Endothelial cell (in vitro differentiated cells): ENCODE data around the gene ADGRB2. TPM values are rescaled to one million over a fixed set of nuclear protein-coding genes. Genes with fewer than 3 reads are reported as not detected.

Experiments used
- DNase-seq: peaks from one replicate; pipeline ENCODE4 v3.0.0; 2021; ENCODE audit warnings: low spot score
- H3K27ac Mint-ChIP-seq: one replicate; pipeline ENCODE4 v1.8.0; 2021; ENCODE audit warnings: mixed read lengths, inconsistent platforms; ENCODE audit not compliant: unreplicated experiment
- H3K27me3 Mint-ChIP-seq: one replicate; pipeline ENCODE4 v1.8.0; 2021; ENCODE audit warnings: mild to moderate bottlenecking, moderate library complexity, mixed read lengths, inconsistent platforms; ENCODE audit not compliant: unreplicated experiment
- H3K36me3 Mint-ChIP-seq: one replicate; pipeline ENCODE4 v1.8.0; 2021; ENCODE audit warnings: mild to moderate bottlenecking, low read depth, mixed read lengths, inconsistent platforms; ENCODE audit not compliant: unreplicated experiment
- H3K4me1 Mint-ChIP-seq: one replicate; pipeline ENCODE4 v1.8.0; 2021; ENCODE audit warnings: mild to moderate bottlenecking, mixed read lengths, inconsistent platforms; ENCODE audit not compliant: unreplicated experiment
- H3K4me3 Mint-ChIP-seq: one replicate; pipeline ENCODE4 v1.8.0; 2021; ENCODE audit warnings: mild to moderate bottlenecking, mixed read lengths, inconsistent platforms; ENCODE audit not compliant: unreplicated experiment
- H3K9me3 Mint-ChIP-seq: one replicate; pipeline ENCODE4 v1.8.0; 2021; ENCODE audit warnings: mixed read lengths, inconsistent platforms; ENCODE audit not compliant: unreplicated experiment
- CTCF ChIP-seq: fragments of 200-600 bp; sonication (generic); IDR thresholded peaks from one replicate; pipeline ENCODE4 v1.5.0; 2021; ENCODE audit warnings: antibody characterized with exemption; ENCODE audit not compliant: unreplicated experiment
- total RNA-seq: library from RNA; stranded (reverse); fragmentation: NEBNext Ultra II Directional; extraction: Animal tissue kit (Norgen Biotek cat#: 25700); gene quantifications from one replicate; pipeline ENCODE4 v1.2.1, GENCODE V29; 2021; ENCODE audit not compliant: unreplicated experiment

The ADGRB2 gene
- total RNA-seq, 1 donor from 2014 or later: 0.44 TPM

- Mint-ChIP-seq H3K4me1 (no peaks in the 10 kb centered on the region), H3K9me3 (no peaks in the 10 kb centered on the region), H3K36me3 (no peaks in the 10 kb centered on the region), H3K4me3 (no peak overlapping the region), H3K27me3 (peaks cover 13% of the 10 kb centered on the region), H3K27ac (no peak overlapping the region)
- no peak for DNase-seq
- TF ChIP-seq CTCF: no peak
Measured at GRCh38 chr1:31690921-31691320, 73.2 kb downstream of the ADGRB2 start.

DNA sequence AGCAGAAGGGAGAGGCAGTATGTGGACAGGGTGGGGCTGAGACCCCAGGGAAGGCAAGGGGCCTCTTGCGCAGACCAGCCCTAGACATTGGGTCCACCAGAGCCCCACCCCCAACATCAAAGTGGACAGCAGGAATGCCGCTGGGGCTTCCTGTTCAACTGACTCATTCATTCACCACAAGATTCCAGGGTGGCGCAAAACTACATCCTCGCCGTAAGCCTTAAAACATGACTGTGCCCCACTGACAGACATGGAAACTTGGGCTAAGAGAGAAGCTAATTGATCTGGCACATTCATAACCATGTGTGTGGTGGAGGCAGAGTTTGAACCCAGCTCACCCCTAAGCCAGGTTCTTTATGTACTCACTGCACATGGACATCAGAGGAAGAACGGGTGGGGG lies 74.3 kb downstream of the ADGRB2 start:
- no peaks in the 10 kb centered on the region for H3K4me1 Mint-ChIP-seq

GRCh38 chr1:31689379-31689778 lies 74.8 kb downstream of the ADGRB2 start:
- no peak overlapping the region for H3K4me3 Mint-ChIP-seq
- no peaks in the 10 kb centered on the region for H3K36me3 Mint-ChIP-seq
- no peak for DNase-seq
- no peak for TF ChIP-seq CTCF
- H3K27me3 Mint-ChIP-seq: peaks cover 14% of the 10 kb centered on the region
- H3K27ac Mint-ChIP-seq: no peak overlapping the region
- H3K9me3 Mint-ChIP-seq: no peaks in the 10 kb centered on the region
- no peaks in the 10 kb centered on the region for H3K4me1 Mint-ChIP-seq

More for the DNA sequence above, 74.3 kb downstream of the ADGRB2 start:
- no peak for TF ChIP-seq CTCF
- Mint-ChIP-seq H3K9me3 (no peaks in the 10 kb centered on the region), H3K4me3 (no peak overlapping the region), H3K27ac (no peak overlapping the region), H3K27me3 (peaks cover 15% of the 10 kb centered on the region), H3K36me3 (no peaks in the 10 kb centered on the region)
- DNase-seq: no peak

DNA sequence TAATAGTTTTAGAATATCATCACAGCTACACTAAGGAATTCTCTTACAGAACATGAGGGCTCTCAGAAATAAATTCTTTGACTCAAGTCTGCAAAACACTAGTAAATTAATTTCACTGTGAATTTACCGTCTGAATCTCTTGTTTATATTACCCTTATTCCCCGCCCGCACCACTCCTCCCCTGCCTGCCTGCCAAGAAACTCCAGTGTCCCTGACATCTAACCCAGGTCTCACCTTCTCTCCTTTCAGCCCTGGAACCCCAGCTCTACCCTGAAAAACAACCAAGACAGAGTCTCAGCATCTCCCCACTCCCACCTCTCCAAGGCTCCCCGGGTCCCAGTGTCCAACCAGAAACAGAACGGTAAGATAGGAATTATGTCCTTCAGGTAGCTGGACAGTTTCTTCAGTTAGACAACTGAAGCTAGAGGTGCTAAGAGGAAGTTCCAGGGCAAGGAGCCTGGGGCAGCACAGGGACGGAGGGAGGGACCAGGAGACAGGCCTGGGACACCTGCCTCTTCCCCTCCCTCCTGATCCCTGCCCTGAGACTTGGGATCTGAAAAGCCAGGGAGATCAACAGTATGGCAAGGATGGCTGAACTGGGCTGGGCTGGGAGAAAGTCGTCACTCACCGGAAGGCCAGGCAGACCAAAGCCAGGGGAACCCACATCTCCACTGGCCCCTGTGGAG lies 75.8 kb downstream of the ADGRB2 start:
- no peaks in the 10 kb centered on the region for H3K4me1 Mint-ChIP-seq
- no peak for DNase-seq
- TF ChIP-seq CTCF: no peak
- H3K27ac Mint-ChIP-seq: no peak overlapping the region
- no peaks in the 10 kb centered on the region for H3K36me3 Mint-ChIP-seq
- H3K9me3 Mint-ChIP-seq: no peaks in the 10 kb centered on the region
- peaks cover 8% of the 10 kb centered on the region for H3K27me3 Mint-ChIP-seq
- H3K4me3 Mint-ChIP-seq: no peak overlapping the region

GRCh38 chr1:31687601-31688000 lies 76.5 kb downstream of the ADGRB2 start:
- no peaks in the 10 kb centered on the region for H3K36me3 Mint-ChIP-seq
- no peak for DNase-seq

More at GRCh38 chr1:31687601-31688000, 76.5 kb downstream of the ADGRB2 start:
- Mint-ChIP-seq H3K9me3 (no peaks in the 10 kb centered on the region), H3K27me3 (peaks cover 7% of the 10 kb centered on the region), H3K4me1 (no peaks in the 10 kb centered on the region), H3K27ac (no peak overlapping the region), H3K4me3 (no peak overlapping the region)
- no peak for TF ChIP-seq CTCF
